Measurements from ENCODE around the gene LITAF.

The LITAF gene

DNA sequence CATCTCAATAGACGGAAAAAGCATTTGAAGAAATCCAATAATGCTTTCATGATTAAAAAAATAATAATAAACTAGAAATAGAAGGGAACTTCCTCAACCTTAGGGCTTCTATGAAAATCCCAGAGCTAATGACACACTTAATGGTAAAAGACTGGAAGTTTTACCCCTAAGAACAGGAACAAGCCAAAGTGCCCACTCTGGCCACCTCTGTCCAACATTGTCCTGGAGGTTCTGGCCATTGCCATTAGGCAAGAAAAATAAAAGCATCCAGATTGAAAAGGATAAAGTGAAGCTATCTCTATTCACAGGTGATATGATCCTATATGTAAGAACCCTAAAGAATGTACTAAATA is 2.5 kb upstream of the LITAF start:
- no peak overlapping the region for H3K4me3 ChIP-seq (replicated peaks; ENCODE audit: low read depth, low read length)
- TF ChIP-seq, protein P1, sequence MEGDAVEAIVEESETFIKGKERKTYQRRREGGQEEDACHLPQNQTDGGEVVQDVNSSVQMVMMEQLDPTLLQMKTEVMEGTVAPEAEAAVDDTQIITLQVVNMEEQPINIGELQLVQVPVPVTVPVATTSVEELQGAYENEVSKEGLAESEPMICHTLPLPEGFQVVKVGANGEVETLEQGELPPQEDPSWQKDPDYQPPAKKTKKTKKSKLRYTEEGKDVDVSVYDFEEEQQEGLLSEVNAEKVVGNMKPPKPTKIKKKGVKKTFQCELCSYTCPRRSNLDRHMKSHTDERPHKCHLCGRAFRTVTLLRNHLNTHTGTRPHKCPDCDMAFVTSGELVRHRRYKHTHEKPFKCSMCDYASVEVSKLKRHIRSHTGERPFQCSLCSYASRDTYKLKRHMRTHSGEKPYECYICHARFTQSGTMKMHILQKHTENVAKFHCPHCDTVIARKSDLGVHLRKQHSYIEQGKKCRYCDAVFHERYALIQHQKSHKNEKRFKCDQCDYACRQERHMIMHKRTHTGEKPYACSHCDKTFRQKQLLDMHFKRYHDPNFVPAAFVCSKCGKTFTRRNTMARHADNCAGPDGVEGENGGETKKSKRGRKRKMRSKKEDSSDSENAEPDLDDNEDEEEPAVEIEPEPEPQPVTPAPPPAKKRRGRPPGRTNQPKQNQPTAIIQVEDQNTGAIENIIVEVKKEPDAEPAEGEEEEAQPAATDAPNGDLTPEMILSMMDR (IDR thresholded peaks at IDR 0.05; ENCODE audit: low read depth, low read length, missing control alignments) = no peak
- DNase-seq (ENCODE audit: extremely low read depth, low read depth) = no peak

DNA sequence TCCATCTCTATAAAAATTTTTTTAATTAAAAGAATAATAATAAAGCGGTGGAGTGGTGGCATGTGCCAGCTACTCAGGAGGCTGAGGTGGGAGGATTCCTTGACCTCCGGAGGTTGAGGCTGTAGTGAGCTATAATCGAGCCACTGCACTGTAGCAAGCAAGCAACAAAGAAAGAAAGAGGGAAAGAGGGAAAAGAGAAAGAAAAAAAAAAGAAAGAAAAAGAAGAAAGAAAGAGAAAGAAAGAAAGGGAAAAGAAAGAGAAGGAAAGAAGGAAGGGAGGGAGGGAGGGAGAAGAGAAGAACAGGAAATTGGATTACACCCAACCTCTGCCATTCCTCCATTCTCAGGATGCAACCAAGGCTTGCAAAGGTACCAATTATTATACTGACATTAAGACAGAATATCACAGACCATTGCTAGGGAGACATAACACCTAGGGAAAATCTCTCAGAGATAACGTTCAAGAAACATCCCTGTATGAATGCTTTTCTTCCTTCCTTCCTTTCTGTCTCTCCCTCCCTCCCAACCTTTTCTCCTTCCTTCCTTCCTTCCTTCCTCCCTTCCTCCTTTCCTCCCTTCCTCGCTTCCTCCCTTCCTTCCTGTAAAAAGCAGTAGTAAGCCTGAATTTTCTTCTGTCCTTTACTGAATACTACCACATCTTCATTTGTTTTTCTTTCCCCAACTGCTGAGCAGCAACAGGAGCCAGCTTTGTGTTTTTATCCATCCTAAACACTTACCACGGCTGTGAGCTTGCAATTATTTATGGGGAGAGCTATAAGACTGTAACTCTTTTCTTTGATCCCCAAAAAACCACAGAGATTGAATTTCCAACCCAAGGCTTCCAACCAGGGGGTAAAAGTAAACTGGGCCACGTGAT is 1.8 kb upstream of the LITAF start:
- TF ChIP-seq, protein P1 (IDR thresholded peaks at IDR 0.05; ENCODE audit: low read depth, low read length, missing control alignments) = no peak
- H3K4me3 ChIP-seq (replicated peaks; ENCODE audit: low read depth, low read length) = no peak overlapping the region
- no peak for DNase-seq (ENCODE audit: extremely low read depth, low read depth)

DNA sequence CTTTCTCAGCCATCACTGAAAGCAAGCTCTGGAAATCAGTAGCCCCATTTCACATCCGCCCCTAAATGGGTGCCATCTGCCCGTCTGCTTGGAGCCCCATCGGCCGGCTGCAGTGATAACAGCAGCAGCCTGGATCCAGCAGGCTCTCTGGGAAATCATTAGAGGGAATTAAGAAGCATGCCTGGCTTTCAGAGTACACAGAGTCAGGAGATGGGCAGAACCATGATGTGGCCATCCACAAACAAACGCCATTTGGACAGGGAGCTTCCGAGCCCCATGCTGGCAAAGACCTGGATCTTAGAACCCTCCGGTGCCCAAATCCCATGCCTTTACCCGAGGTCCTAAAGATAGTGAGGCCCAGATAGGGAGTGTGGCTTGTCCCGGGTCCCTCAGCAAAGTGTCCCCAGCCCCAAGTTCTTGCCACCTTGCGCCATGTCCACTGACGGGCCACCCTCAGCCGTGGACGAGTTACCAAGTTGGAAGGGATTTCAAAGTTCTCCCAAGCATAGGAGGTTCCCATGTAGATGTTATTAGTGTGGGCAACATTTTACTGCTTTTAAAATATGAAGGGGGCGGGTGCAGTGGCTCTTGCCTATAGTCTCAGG is 1.0 kb upstream of the LITAF start:
- no peak for DNase-seq (ENCODE audit: extremely low read depth, low read depth)
- H3K4me3 ChIP-seq (replicated peaks; ENCODE audit: low read depth, low read length) = peak overlapping the region; percentile 60
- TF ChIP-seq, protein P1 (IDR thresholded peaks at IDR 0.05; ENCODE audit: low read depth, low read length, missing control alignments) = no peak

DNA sequence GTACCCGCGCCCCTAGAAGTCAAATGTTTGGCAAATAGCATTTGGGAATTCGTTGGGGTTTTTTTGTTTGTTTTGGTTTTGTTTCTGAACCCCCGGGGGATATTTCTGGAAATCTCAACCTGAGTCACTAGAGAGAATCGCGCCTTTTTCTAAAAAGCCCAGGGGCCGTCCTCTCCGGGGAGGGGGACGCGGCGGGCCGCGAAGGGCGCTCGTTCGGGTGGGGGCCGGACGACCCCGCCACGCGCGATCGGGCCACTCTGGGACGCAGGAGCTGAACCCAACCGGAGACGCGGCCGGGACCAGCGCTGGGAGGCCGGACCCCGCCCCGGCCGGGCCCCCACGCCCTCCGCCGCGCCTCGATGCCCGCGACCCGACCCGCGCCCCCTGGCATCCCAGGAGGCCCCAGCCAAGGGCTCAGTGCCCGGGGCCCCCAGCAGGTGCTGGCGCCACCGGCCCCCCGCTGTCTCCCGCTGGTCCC is 302 bp downstream of the LITAF start:
- no peak for DNase-seq (ENCODE audit: extremely low read depth, low read depth)
- peak overlapping the region; percentile 60 for H3K4me3 ChIP-seq (replicated peaks; ENCODE audit: low read depth, low read length)
- TF ChIP-seq, protein P1 (IDR thresholded peaks at IDR 0.05; ENCODE audit: low read depth, low read length, missing control alignments) = no peak

DNA sequence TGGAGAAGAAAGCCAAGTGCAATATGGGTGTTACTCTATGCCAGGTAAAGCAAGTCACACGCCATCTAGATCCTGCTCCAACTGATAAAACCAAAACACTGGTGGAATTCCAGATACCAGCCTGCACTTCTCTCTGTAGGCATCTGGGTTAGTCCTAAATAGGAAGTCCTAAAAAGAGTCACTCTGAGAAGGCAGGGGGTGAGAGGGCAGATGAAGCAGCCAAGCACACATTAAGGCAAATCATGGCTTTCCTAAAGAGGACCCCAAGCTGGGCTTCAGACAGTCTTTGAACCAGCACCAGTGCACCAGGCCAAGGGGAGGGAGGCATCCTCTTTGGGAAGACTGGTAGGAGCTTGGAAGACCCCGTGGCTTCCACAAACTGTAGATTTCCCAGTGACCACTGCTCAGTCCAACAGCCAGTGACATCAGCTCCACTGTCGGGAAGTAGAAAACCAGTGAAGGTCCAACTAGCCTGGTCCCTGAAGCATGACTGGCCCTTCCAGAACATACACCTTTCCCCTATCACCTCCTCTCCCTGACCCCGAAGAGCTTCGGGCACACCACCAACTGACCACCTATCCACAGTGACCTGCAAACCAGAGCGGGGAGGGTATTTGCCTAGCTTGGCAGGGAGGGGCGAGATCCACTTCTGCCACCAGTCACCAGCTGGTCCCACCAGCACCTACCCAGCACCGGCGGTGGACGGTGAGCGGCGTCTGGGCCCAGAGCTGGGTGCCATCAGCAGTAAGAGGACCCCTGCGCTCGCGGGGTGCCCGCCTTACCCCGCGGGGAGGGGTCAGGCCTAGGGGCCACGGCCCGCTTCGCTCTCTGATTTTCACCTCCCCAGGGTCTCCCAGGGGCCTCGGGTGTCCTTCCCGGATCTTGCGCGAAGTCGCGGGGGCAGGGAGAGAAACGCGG is 1.0 kb downstream of the LITAF start:
- no peak for DNase-seq (ENCODE audit: extremely low read depth, low read depth)
- peak overlapping the region; percentile 60 for H3K4me3 ChIP-seq (replicated peaks; ENCODE audit: low read depth, low read length)
- TF ChIP-seq, protein P1 (IDR thresholded peaks at IDR 0.05; ENCODE audit: low read depth, low read length, missing control alignments) = no peak

DNA sequence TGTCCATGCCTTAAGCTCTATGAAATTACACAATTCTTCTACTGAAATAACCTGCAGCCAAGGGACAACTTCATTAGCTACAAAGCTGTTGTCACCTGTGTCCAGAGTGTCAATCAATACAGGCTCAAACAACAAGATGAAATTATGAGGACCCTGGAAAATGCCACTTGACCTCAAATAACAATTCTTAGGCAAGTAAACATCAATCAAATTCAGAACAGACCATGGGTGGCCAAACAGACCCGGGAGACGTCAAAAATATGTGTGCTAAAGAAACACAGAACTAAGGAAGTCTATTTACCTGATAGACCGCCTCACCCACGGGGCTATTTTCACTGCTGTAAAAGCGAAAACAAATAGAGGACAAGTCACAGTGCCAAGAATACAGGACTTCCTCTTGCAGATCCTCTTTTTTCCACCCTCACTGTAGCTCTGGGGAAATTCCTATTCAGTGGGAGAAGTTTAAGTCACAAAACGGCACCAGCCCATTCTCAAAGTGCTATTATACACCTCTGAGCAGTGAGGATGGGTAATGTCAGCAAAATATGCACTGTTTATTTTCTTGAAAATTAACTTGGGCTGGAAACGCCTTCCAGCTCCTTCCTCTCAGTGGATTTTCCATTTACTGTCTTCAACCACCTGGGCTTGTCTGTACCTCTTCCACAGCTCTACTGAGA is 2.7 kb downstream of the LITAF start:
- peak overlapping the region; percentile 21; the same call in 1 of the 2 replicates for H3K4me3 ChIP-seq (replicated peaks; ENCODE audit: low read depth, low read length)
- TF ChIP-seq, protein P1 (IDR thresholded peaks at IDR 0.05; ENCODE audit: low read depth, low read length, missing control alignments) = no peak
- no peak for DNase-seq (ENCODE audit: extremely low read depth, low read depth)
